CD4-positive, CD25-positive, alpha-beta regulatory T cell (primary cell): ENCODE results near the gene BDNF. TPM values are rescaled to one million over a fixed set of nuclear protein-coding genes. Genes with fewer than 3 reads are reported as not detected.

Source experiments
- ATAC-seq, 2 donors: fragments of 150-1000 bp; cut with Tn5 transposase; one replicate each; pipeline ENCODE4 v1.10.0; 2021; ENCODE audit warnings: low read depth in 2 of 2, moderate number of reproducible peaks in 2 of 2, moderate library complexity in 1 of 2
- DNase-seq, 3 donors: peaks; one replicate each; pipeline versions ENCODE4 v3.0.0 to v3.0.0-alpha.2; 2012 to 2022; ENCODE audit warnings: mixed read lengths in 1 of 3
- H3K27ac ChIP-seq: one replicate; pipeline ENCODE4 v1.7.0; 2013; ENCODE audit warnings: mild to moderate bottlenecking, low read length; ENCODE audit not compliant: insufficient read depth, poor library complexity, severe bottlenecking
- H3K27me3 ChIP-seq: one replicate; pipeline ENCODE4 v1.7.0; 2013; ENCODE audit warnings: low read length; ENCODE audit not compliant: control insufficient read depth, insufficient read depth
- H3K36me3 ChIP-seq: one replicate; pipeline ENCODE4 v1.7.0; 2013; ENCODE audit warnings: mild to moderate bottlenecking, low read length, moderate library complexity; ENCODE audit not compliant: control insufficient read depth, insufficient read depth
- H3K4me1 ChIP-seq: 2 replicates; pipeline ENCODE4 v1.7.0; 2013; ENCODE audit warnings: mild to moderate bottlenecking, low read length; ENCODE audit not compliant: insufficient read depth, control insufficient read depth, poor library complexity, severe bottlenecking
- H3K4me3 ChIP-seq: one replicate; pipeline ENCODE4 v1.7.0; 2013; ENCODE audit warnings: low read depth, mild to moderate bottlenecking, low read length, moderate library complexity
- H3K9me3 ChIP-seq, 2 experiments: 1 replicate in 1 of 2; 2 replicates in 1 of 2; pipeline ENCODE4 v1.7.0; 2013; ENCODE audit warnings: low read length in 2 of 2, mild to moderate bottlenecking in 1 of 2, moderate library complexity in 1 of 2; ENCODE audit not compliant: control insufficient read depth in 2 of 2
- H3K27ac Mint-ChIP-seq, 3 donors: one replicate each; pipeline ENCODE4 v1.8.0; 2020 to 2022; ENCODE audit warnings: mild to moderate bottlenecking in 3 of 3, mixed read lengths in 3 of 3, moderate library complexity in 2 of 3
- H3K27me3 Mint-ChIP-seq: one replicate; pipeline ENCODE4 v1.8.0; 2022; ENCODE audit warnings: mild to moderate bottlenecking, mixed read lengths
- H3K36me3 Mint-ChIP-seq: one replicate; pipeline ENCODE4 v1.8.0; 2020; ENCODE audit warnings: mixed read lengths
- H3K4me1 Mint-ChIP-seq, 4 donors: one replicate each; pipeline ENCODE4 v1.8.0; 2020 to 2022; ENCODE audit warnings: mixed read lengths in 4 of 4, mild to moderate bottlenecking in 1 of 4
- H3K4me3 Mint-ChIP-seq, 4 donors: one replicate each; pipeline ENCODE4 v1.8.0; 2020 to 2022; ENCODE audit warnings: mild to moderate bottlenecking in 4 of 4, mixed read lengths in 4 of 4, moderate library complexity in 3 of 4
- H3K9me3 Mint-ChIP-seq, 7 donors: one replicate each; pipeline ENCODE4 v1.8.0; 2020 to 2022; ENCODE audit warnings: mixed read lengths in 7 of 7, mild to moderate bottlenecking in 3 of 7, moderate library complexity in 2 of 7
- polyA plus RNA-seq, 4 donors: library from polyadenylated mRNA; unstranded; fragments of 300-500 nt; fragmentation: Illumina TruSeq; gene quantifications; one replicate each; pipeline ENCODE4 v1.2.3, GENCODE V29; 2021
- total RNA-seq: library from RNA; stranded (reverse); gene quantifications from one replicate; pipeline ENCODE4 v1.2.3, GENCODE V29; 2022

The BDNF gene
- total and polyA plus RNA-seq, 5 donors from 2014 or later = not detected

GRCh38 chr11:27627979-27628378 is 72.3 kb downstream of the BDNF start:
- H3K27ac Mint-ChIP-seq = no peak overlapping the region
- Histone ChIP-seq H3K27ac (no peak overlapping the region), H3K27me3 (no peaks in the 10 kb centered on the region), H3K4me3 (no peak overlapping the region), H3K9me3 (no peaks in the 10 kb centered on the region), H3K4me1 (no peaks in the 10 kb centered on the region), H3K36me3 (no peaks in the 10 kb centered on the region)
- no peaks in the 10 kb centered on the region for H3K27me3 Mint-ChIP-seq
- no peak for ATAC-seq
- DNase-seq = no peak
- H3K4me1 Mint-ChIP-seq = no peaks in the 10 kb centered on the region
- H3K4me3 Mint-ChIP-seq = no peak overlapping the region
- H3K36me3 Mint-ChIP-seq = peaks cover 5% of the 10 kb centered on the region
- peaks cover 0 to 7% (median 0%) of the 10 kb centered on the region in 7 donors for H3K9me3 Mint-ChIP-seq

- H3K27ac Mint-ChIP-seq = no peak overlapping the region
- Histone ChIP-seq H3K27ac (no peak overlapping the region), H3K9me3 (no peaks in the 10 kb centered on the region), H3K4me3 (no peak overlapping the region), H3K27me3 (no peaks in the 10 kb centered on the region), H3K36me3 (no peaks in the 10 kb centered on the region), H3K4me1 (no peaks in the 10 kb centered on the region)
- H3K27me3 Mint-ChIP-seq = no peaks in the 10 kb centered on the region
- H3K36me3 Mint-ChIP-seq = peaks cover 5% of the 10 kb centered on the region
- no peaks in the 10 kb centered on the region for H3K4me1 Mint-ChIP-seq
- DNase-seq (no peak), ATAC-seq (no peak)
- no peak overlapping the region for H3K4me3 Mint-ChIP-seq
- peaks cover 0 to 7% (median 0%) of the 10 kb centered on the region in 7 donors for H3K9me3 Mint-ChIP-seq
These were observed 73.2 kb downstream of the BDNF start for GRCh38 chr11:27626938-27627586.

- H3K36me3 ChIP-seq = no peaks in the 10 kb centered on the region
- DNase-seq (no peak), ATAC-seq (no peak)
- no peaks in the 10 kb centered on the region for H3K27me3 Mint-ChIP-seq
- H3K27ac ChIP-seq = no peak overlapping the region
- no peaks in the 10 kb centered on the region for H3K9me3 ChIP-seq
- no peak overlapping the region for H3K27ac Mint-ChIP-seq
- peaks cover 0 to 5% (median 0%) of the 10 kb centered on the region in 7 donors for H3K9me3 Mint-ChIP-seq
- peaks cover 5% of the 10 kb centered on the region for H3K36me3 Mint-ChIP-seq
- no peaks in the 10 kb centered on the region for H3K27me3 ChIP-seq
- H3K4me3 Mint-ChIP-seq = no peak overlapping the region
- no peaks in the 10 kb centered on the region for H3K4me1 ChIP-seq
- no peaks in the 10 kb centered on the region for H3K4me1 Mint-ChIP-seq
- H3K4me3 ChIP-seq = no peak overlapping the region
These were observed 73.9 kb downstream of the BDNF start for GRCh38 chr11:27626269-27626937.

- Mint-ChIP-seq H3K36me3 (peaks cover 5% of the 10 kb centered on the region), H3K9me3 (peaks cover 0 to 5% (median 0%) of the 10 kb centered on the region in 7 donors), H3K27me3 (no peaks in the 10 kb centered on the region), H3K4me1 (no peaks in the 10 kb centered on the region), H3K27ac (no peak overlapping the region), H3K4me3 (no peak overlapping the region)
- ATAC-seq = no peak
- no peak overlapping the region for H3K27ac ChIP-seq
- no peak for DNase-seq
- no peaks in the 10 kb centered on the region for H3K27me3 ChIP-seq
- no peaks in the 10 kb centered on the region for H3K36me3 ChIP-seq
- H3K4me3 ChIP-seq = no peak overlapping the region
- no peaks in the 10 kb centered on the region for H3K9me3 ChIP-seq
- H3K4me1 ChIP-seq = no peaks in the 10 kb centered on the region
These were observed 74.8 kb downstream of the BDNF start for GRCh38 chr11:27625347-27625912.

GRCh38 chr11:27623945-27624523 is 76.2 kb downstream of the BDNF start:
- H3K4me3 Mint-ChIP-seq = no peak overlapping the region
- Histone ChIP-seq H3K9me3 (no peaks in the 10 kb centered on the region), H3K27me3 (no peaks in the 10 kb centered on the region), H3K4me3 (no peak overlapping the region), H3K27ac (no peak overlapping the region), H3K4me1 (no peaks in the 10 kb centered on the region), H3K36me3 (no peaks in the 10 kb centered on the region)
- DNase-seq (no peak), ATAC-seq (no peak)
- peaks cover 0 to 3% (median 0%) of the 10 kb centered on the region in 7 donors for H3K9me3 Mint-ChIP-seq
- H3K27me3 Mint-ChIP-seq = no peaks in the 10 kb centered on the region
- peaks cover 5% of the 10 kb centered on the region for H3K36me3 Mint-ChIP-seq
- H3K4me1 Mint-ChIP-seq = no peaks in the 10 kb centered on the region
- no peak overlapping the region for H3K27ac Mint-ChIP-seq

- Histone ChIP-seq H3K9me3 (no peaks in the 10 kb centered on the region), H3K27ac (no peak overlapping the region), H3K4me3 (no peak overlapping the region), H3K27me3 (no peaks in the 10 kb centered on the region), H3K4me1 (no peaks in the 10 kb centered on the region), H3K36me3 (no peaks in the 10 kb centered on the region)
- H3K27ac Mint-ChIP-seq = no peak overlapping the region
- DNase-seq (no peak), ATAC-seq (no peak)
- H3K36me3 Mint-ChIP-seq = peaks cover 5% of the 10 kb centered on the region
- H3K4me1 Mint-ChIP-seq = no peaks in the 10 kb centered on the region
- H3K9me3 Mint-ChIP-seq = no peaks in the 10 kb centered on the region
- H3K4me3 Mint-ChIP-seq = no peak overlapping the region
- H3K27me3 Mint-ChIP-seq = no peaks in the 10 kb centered on the region
These were observed 77.5 kb downstream of the BDNF start for GRCh38 chr11:27622541-27623300.

- H3K27ac ChIP-seq = no peak overlapping the region
- Mint-ChIP-seq H3K9me3 (no peaks in the 10 kb centered on the region), H3K27ac (peak overlapping the region in 1 of 3 donors; percentile 29), H3K36me3 (no peaks in the 10 kb centered on the region), H3K4me1 (no peaks in the 10 kb centered on the region), H3K27me3 (no peaks in the 10 kb centered on the region), H3K4me3 (no peak overlapping the region)
- no peaks in the 10 kb centered on the region for H3K36me3 ChIP-seq
- no peaks in the 10 kb centered on the region for H3K9me3 ChIP-seq
- no peaks in the 10 kb centered on the region for H3K4me1 ChIP-seq
- ATAC-seq (no peak), DNase-seq (no peak)
- no peak overlapping the region for H3K4me3 ChIP-seq
- H3K27me3 ChIP-seq = no peaks in the 10 kb centered on the region
These were observed 78.7 kb downstream of the BDNF start for GRCh38 chr11:27621405-27622161.
